HepG2 (cell line): Measurements from ENCODE around the gene SGPP2. TPM values are rescaled to one million over a fixed set of nuclear protein-coding genes. Genes with fewer than 3 reads are reported as not detected.

Experiments used
- ATAC-seq: fragments of 200-7000 bp; cut with Tn5 transposase; 3 replicates; pipeline ENCODE4 v1.9.1; 2020; ENCODE audit warnings: mild to moderate bottlenecking, moderate library complexity
- BruUV-seq: library from RNA; stranded (reverse); fragments of 400-500 nt; replicated peaks from 2 replicates; lab custom pipeline; 2021; lab: Mats Ljungman, UMichigan
- CTCF ChIA-PET: fragments of 300-600 bp; formaldehyde crosslinking; extraction: SDS; loops from one replicate; lab custom pipeline; 2021; ENCODE audit warnings: low total read pairs, inconsistent platforms, low intra/inter-chr PET ratio; lab: Yijun Ruan, JAX
- POLR2A ChIA-PET: fragments of 350-600 bp; sonication (Branson Sonifier 250); formaldehyde crosslinking; loops from one replicate; lab custom pipeline; 2020; ENCODE audit warnings: antibody characterized with exemption, inconsistent platforms; lab: Yijun Ruan, JAX
- DNase-seq: peaks from one replicate; pipeline ENCODE4 v3.0.0-alpha.2; 2015; ENCODE audit warnings: low spot score
- FAIRE-seq: peaks from 3 replicates; lab custom pipeline; 2011; peaks lifted over from hg19 to GRCh38; lab: Jason Lieb, UNC
- H2AFZ ChIP-seq: one replicate; pipeline ENCODE4 v1.6.1; 2011; ENCODE audit warnings: low read length, inconsistent platforms
- H3K27ac ChIP-seq: fragments of 300-600 bp; 3 replicates; pipeline ENCODE4 v1.8.0; 2011; ENCODE audit warnings: mixed run types, mild to moderate bottlenecking, mixed read lengths, low read length, inconsistent platforms; ENCODE audit not compliant: insufficient read depth; ENCODE audit errors: extremely low read length
- H3K27me3 ChIP-seq, 2 experiments: fragments of 200-600 bp in 1 of 2; 2 replicates in 1 of 2; 3 replicates in 1 of 2; pipeline versions ENCODE4 v1.6.0 to v1.8.0; 2011; ENCODE audit warnings: low read length in 2 of 2, mild to moderate bottlenecking in 2 of 2, moderate library complexity in 2 of 2, inconsistent platforms in 1 of 2; ENCODE audit not compliant: insufficient read depth in 2 of 2, control insufficient read depth in 1 of 2
- H3K36me3 ChIP-seq, 2 experiments: fragments of 200-600 bp in 1 of 2; replicated peaks in 1 of 2; 2 replicates in 1 of 2; 3 replicates in 1 of 2; pipeline versions ENCODE4 v1.5.1 to v1.8.0; 2011; ENCODE audit warnings: low read length in 2 of 2, inconsistent platforms in 1 of 2; ENCODE audit not compliant: insufficient read depth in 2 of 2, control insufficient read depth in 1 of 2
- H3K4me1 ChIP-seq: 2 replicates; pipeline ENCODE4 v1.5.1; 2012; ENCODE audit warnings: low read length, inconsistent platforms; ENCODE audit not compliant: insufficient read depth
- H3K4me2 ChIP-seq: 2 replicates; pipeline ENCODE4 v1.6.0; 2011; ENCODE audit warnings: low read depth, low read length, inconsistent platforms
- H3K4me3 ChIP-seq, 3 experiments: fragments of 200-600 bp in 1 of 3; sonication (generic), shearing (Covaris generic) in 1 of 3; replicated peaks in 1 of 3; 2 replicates each; pipeline ENCODE4 v1.5.1; 2011 to 2016; ENCODE audit warnings: low read length in 3 of 3, inconsistent platforms in 2 of 3, low read depth in 2 of 3, mild to moderate bottlenecking in 2 of 3, control low read depth in 1 of 3, mixed read lengths in 1 of 3; ENCODE audit not compliant: insufficient read depth in 1 of 3
- H3K79me2 ChIP-seq: one replicate; pipeline ENCODE4 v1.6.1; 2011; ENCODE audit warnings: low read length, inconsistent platforms; ENCODE audit not compliant: insufficient read depth
- H3K9ac ChIP-seq: 2 replicates; pipeline ENCODE4 v1.6.0; 2011; ENCODE audit warnings: mild to moderate bottlenecking, low read depth, low read length, inconsistent platforms; ENCODE audit not compliant: insufficient read depth
- H3K9me3 ChIP-seq: 2 replicates; pipeline ENCODE4 v1.5.1; 2012; ENCODE audit warnings: mild to moderate bottlenecking, low read length
- H4K20me1 ChIP-seq: 2 replicates; pipeline ENCODE4 v1.6.0; 2011; ENCODE audit warnings: inconsistent platforms, mild to moderate bottlenecking, low read length, moderate library complexity; ENCODE audit not compliant: insufficient read depth
- AGO1 ChIP-seq: fragments of 200-400 bp; formaldehyde crosslinking; IDR thresholded peaks from 2 replicates; pipeline ENCODE4 v1.6.1; 2017; ENCODE audit warnings: mild to moderate bottlenecking, low read depth, low read length, moderate library complexity; ENCODE audit not compliant: poor library complexity, severe bottlenecking
- KDM4B ChIP-seq: sonication (generic); formaldehyde crosslinking; IDR thresholded peaks from 2 replicates; pipeline ENCODE4 v1.4.0; 2020; ENCODE audit warnings: missing genetic modification reagents
- KMT2A ChIP-seq: sonication (generic); formaldehyde crosslinking; IDR thresholded peaks from 2 replicates; pipeline ENCODE4 v1.4.0; 2020; ENCODE audit warnings: missing genetic modification reagents
- MBD4 ChIP-seq: IDR thresholded peaks from 2 replicates; pipeline ENCODE4 v1.6.1; 2012; ENCODE audit warnings: low read length, inconsistent platforms, borderline replicate concordance
- NONO ChIP-seq, 2 experiments: fragments of 450-650 bp in 1 of 2; sonication (generic) in 1 of 2; formaldehyde crosslinking in 1 of 2; IDR thresholded peaks in 1 of 2; conservative IDR thresholded peaks in 1 of 2; 2 replicates each; pipeline versions ENCODE4 v1.6.1 to v1.8.0; 2017 to 2022; ENCODE audit warnings: mild to moderate bottlenecking in 1 of 2, missing genetic modification reagents in 1 of 2, moderate library complexity in 1 of 2
- SALL1 ChIP-seq: sonication (generic); formaldehyde crosslinking; IDR thresholded peaks from 2 replicates; pipeline ENCODE4 v1.8.0; 2022; ENCODE audit warnings: mild to moderate bottlenecking, missing genetic modification reagents
- SP5 ChIP-seq: IDR thresholded peaks from 2 replicates; pipeline ENCODE4 v1.6.1; 2016; ENCODE audit warnings: low read depth, borderline replicate concordance
- ZBTB20 ChIP-seq: sonication (generic); formaldehyde crosslinking; IDR thresholded peaks from 2 replicates; pipeline ENCODE4 v1.8.1; 2023; ENCODE audit warnings: missing genetic modification reagents, low read depth, mild to moderate bottlenecking, borderline replicate concordance
- ZNF296 ChIP-seq: sonication (generic); formaldehyde crosslinking; conservative IDR thresholded peaks from 2 replicates; pipeline ENCODE4 v1.5.0; 2020; ENCODE audit warnings: mild to moderate bottlenecking, missing genetic modification reagents
- ZNF333 ChIP-seq: sonication (generic); formaldehyde crosslinking; IDR thresholded peaks from 2 replicates; pipeline ENCODE4 v1.4.0; 2020; ENCODE audit warnings: mild to moderate bottlenecking, missing genetic modification reagents, borderline replicate concordance
- ZNF441 ChIP-seq: sonication (generic); formaldehyde crosslinking; IDR thresholded peaks from 2 replicates; pipeline ENCODE4 v1.7.0; 2021; ENCODE audit warnings: missing genetic modification reagents, borderline replicate concordance
- ZZZ3 ChIP-seq: sonication (generic); formaldehyde crosslinking; IDR thresholded peaks from 2 replicates; pipeline ENCODE4 v1.4.0; 2020; ENCODE audit warnings: missing genetic modification reagents, mild to moderate bottlenecking, borderline replicate concordance
- WGBS: methylation state at CpG from one replicate; pipeline ENCODE4 v1.1.6; 2017; ENCODE audit warnings: low lambda C conversion rate; 5-methylcytosine and 5-hydroxymethylcytosine counted together
- in situ Hi-C: cut with HindIII; loops from 2 replicates; pipeline ENCODE4 v1.10.0; 2017; ENCODE audit warnings: low pct_unique_long_range_greater_than_20kb; ENCODE audit not compliant: extremely low pct_ligation_motif_present
- intact Hi-C: fragments of 100-400 bp; cut with micrococcal nuclease; formaldehyde crosslinking; loops from one replicate; pipeline ENCODE4 v1.10.0; 2022; ENCODE audit not compliant: unreplicated experiment
- polyA plus RNA-seq, 8 experiments: library from polyadenylated mRNA; depleted of rRNA in 3 of 8; stranded (reverse) in 7 of 8; unstranded in 1 of 8; fragments of >200 nt; fragmentation: Illumina TruSeq in 4 of 8; extraction: Trizol in 4 of 8; gene quantifications; 2 replicates each; pipeline versions ENCODE4 v1.2.1 to v1.2.3, GENCODE V29; 2011 to 2016; ENCODE audit warnings: low read depth in 4 of 8, missing spikeins in 1 of 8, mixed read lengths in 1 of 8; ENCODE audit not compliant: insufficient read depth in 1 of 8
- total RNA-seq, 5 experiments: library from RNA; depleted of rRNA; stranded (reverse); fragments of >200 nt; fragmentation: Illumina TruSeq; extraction: Trizol; gene quantifications; 2 replicates each; pipeline ENCODE4 v1.2.3, GENCODE V29; 2016; ENCODE audit warnings: low read depth in 1 of 5
- TF ChIP-seq, protein P1 (sequence below): sonication (generic); formaldehyde crosslinking; IDR thresholded peaks from 2 replicates; pipeline ENCODE4 v1.8.0; 2022; ENCODE audit warnings: missing genetic modification reagents, mild to moderate bottlenecking, inconsistent platforms, borderline replicate concordance
- TF ChIP-seq, protein P2 (sequence below): IDR thresholded peaks from 2 replicates; pipeline ENCODE4 v1.6.1; 2012; ENCODE audit warnings: low read depth, low read length, improper control_type of control experiment

Gene SGPP2
- total and polyA plus RNA-seq, 2 of the 13 experiments (the other 11 are each of a cell fraction or from before 2014, with no cell fraction given), result not detected

DNA sequence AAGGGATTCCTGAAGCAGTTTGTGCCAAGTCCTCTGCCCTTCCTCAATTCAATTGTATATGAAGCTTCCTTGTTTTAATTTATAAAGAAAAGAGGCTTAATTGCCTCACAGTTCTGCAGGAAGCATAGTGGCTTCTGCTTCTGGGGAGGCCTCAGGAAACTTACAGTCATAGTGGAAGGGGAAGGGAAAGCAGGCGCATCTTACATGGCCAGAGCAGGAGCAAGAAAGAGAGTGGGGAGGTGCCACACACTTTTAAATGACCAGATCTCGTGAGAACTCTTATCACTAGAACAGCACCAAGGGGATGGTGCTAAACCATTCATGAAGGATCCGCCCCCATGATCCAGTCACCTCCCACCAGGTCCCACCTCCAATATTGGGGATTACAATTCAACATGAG lies 114.2 kb downstream of the SGPP2 start:
- no peak overlapping the region for H3K9ac ChIP-seq
- no peaks in the 10 kb centered on the region for H3K4me1 ChIP-seq
- no peaks in the 10 kb centered on the region for H3K36me3 ChIP-seq
- H4K20me1 ChIP-seq, result no peaks in the 10 kb centered on the region
- no peak overlapping the region for H2AFZ ChIP-seq
- H3K9me3 ChIP-seq, result no peaks in the 10 kb centered on the region
- FAIRE-seq (no peak), ATAC-seq (no peak), DNase-seq (no peak)
- BruUV-seq, result no TSS peak
- peaks cover 0 to 6% of the 10 kb centered on the region in 2 experiments; a peak in 1 of 5 replicates for H3K27me3 ChIP-seq
- H3K4me2 ChIP-seq, result no peak overlapping the region
- ChIA-PET CTCF (no interaction called here), POLR2A (no interaction called here)
- H3K27ac ChIP-seq, result no peak overlapping the region
- TF ChIP-seq AGO1 (no peak), SP5 (CRISPR knock-in tag) (no peak), ZNF441 (no peak)
- TF ChIP-seq, protein P1, sequence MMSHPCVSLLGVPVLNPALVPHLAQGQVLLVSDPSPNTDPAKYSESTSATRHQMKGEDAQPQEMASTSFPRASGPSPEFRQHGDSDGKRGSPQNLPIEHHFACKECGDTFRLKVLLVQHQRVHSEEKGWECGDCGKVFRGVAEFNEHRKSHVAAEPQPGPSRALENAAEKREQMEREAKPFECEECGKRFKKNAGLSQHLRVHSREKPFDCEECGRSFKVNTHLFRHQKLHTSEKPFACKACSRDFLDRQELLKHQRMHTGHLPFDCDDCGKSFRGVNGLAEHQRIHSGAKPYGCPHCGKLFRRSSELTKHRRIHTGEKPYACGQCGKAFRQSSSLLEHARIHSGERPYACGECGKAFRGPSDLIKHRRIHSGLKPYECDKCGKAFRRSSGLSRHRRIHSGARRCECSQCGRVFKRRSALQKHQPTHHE, result no peak
- H3K4me3 ChIP-seq, result no peak overlapping the region
- in situ Hi-C loops (no loop called here), intact Hi-C loops (no loop called here)
- no peaks in the 10 kb centered on the region for H3K79me2 ChIP-seq
- 16% methylated on average over 3 of the region's 3 CpGs for WGBS

DNA sequence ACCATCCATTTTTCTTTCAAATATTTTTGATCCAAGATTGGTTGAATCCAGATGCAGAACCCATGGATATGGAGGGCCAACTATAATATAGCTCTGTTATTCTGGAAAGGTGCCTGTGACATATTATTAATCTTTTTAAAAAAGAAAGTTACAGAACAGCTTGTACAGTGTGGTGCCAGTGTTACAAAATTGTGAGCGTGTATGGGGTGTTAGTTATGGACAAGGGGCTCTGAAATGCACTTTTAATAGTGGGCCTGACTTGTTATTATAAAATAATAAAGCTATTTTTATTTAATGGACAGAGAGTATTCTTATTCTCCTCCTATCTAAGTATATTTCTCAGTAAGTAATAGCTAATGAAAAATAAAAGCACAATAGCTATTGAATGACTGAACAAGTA lies 120.3 kb downstream of the SGPP2 start:
- Histone ChIP-seq H3K4me3 (no peak overlapping the region), H3K36me3 (no peaks in the 10 kb centered on the region), H4K20me1 (no peaks in the 10 kb centered on the region), H3K4me2 (no peak overlapping the region), H3K9me3 (no peaks in the 10 kb centered on the region), H3K4me1 (peaks cover 6% of the 10 kb centered on the region; the same call in 1 of the 2 replicates), H2AFZ (no peak overlapping the region), H3K27ac (no peak overlapping the region), H3K9ac (no peak overlapping the region), H3K79me2 (no peaks in the 10 kb centered on the region), H3K27me3 (peaks cover 2 to 3% of the 10 kb centered on the region in 2 experiments; a peak in 1 of 5 replicates)
- CTCF ChIA-PET, result no interaction called here
- BruUV-seq, result no TSS peak
- DNase-seq, result no peak
- FAIRE-seq, result no peak
- in situ Hi-C loops (no loop called here), intact Hi-C loops (no loop called here)
- no peak for ATAC-seq
- WGBS, result 2% methylated on average over 1 of the region's 1 CpG
- POLR2A ChIA-PET, result interaction anchor here (0.8 kb wide), 1 partner anchor 305 kb away, joined by 4 read pairs; no protein-coding TSS in a partner anchor
- TF ChIP-seq, protein P2, sequence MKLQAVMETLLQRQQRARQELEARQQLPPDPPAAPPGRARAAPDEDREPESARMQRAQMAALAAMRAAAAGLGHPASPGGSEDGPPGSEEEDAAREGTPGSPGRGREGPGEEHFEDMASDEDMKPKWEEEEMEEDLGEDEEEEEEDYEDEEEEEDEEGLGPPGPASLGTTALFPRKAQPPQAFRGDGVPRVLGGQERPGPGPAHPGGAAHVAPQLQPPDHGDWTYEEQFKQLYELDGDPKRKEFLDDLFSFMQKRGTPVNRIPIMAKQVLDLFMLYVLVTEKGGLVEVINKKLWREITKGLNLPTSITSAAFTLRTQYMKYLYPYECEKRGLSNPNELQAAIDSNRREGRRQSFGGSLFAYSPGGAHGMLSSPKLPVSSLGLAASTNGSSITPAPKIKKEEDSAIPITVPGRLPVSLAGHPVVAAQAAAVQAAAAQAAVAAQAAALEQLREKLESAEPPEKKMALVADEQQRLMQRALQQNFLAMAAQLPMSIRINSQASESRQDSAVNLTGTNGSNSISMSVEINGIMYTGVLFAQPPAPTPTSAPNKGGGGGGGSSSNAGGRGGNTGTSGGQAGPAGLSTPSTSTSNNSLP, result no peak
- no peak for TF ChIP-seq ZNF333
- TF ChIP-seq ZNF296 (CRISPR knock-in tag), result no peak
- no peak for TF ChIP-seq ZBTB20
- TF ChIP-seq NONO (IDR thresholded peaks at IDR 0.05), result no peak
- no peak for TF ChIP-seq NONO (CRISPR knock-in tag; conservative IDR thresholded peaks at IDR 0.05)
- TF ChIP-seq MBD4, result no peak
- TF ChIP-seq KDM4B (CRISPR knock-in tag), result no peak
- no peak for TF ChIP-seq KMT2A (CRISPR knock-in tag)
- TF ChIP-seq SALL1 (CRISPR knock-in tag), result no peak
- TF ChIP-seq ZZZ3 (CRISPR knock-in tag), result no peak
